GM12892 (cell line): ENCODE data around the gene NSRP1.

Experiments used
- POLR2A ChIP-seq: IDR thresholded peaks from 2 replicates; pipeline ENCODE4 v1.6.1; 2011; ENCODE audit warnings: low read depth, low read length, control low read depth
- POLR2AphosphoS5 ChIP-seq: IDR thresholded peaks from 2 replicates; pipeline ENCODE4 v1.6.1; 2011; ENCODE audit warnings: low read depth, low read length, control low read depth
- TAF1 ChIP-seq: IDR thresholded peaks from 2 replicates; pipeline ENCODE4 v1.6.1; 2011; ENCODE audit warnings: low read depth, mild to moderate bottlenecking, control low read depth, low read length, borderline replicate concordance

- no peak for TF ChIP-seq POLR2AphosphoS5
- no peak for TF ChIP-seq POLR2A
- TF ChIP-seq TAF1, result no peak
Measured at GRCh38 chr17:30209930-30210329, 93.3 kb downstream of the NSRP1 start.
